Trophoblast cell (in vitro differentiated cells and primary cell): ENCODE data around the gene CCDC177.

Experiments
- DNase-seq, 2 donors: peaks; one replicate each; pipeline ENCODE4 v3.0.0-alpha.2; 2016
- H2AFZ ChIP-seq: 2 replicates; pipeline ENCODE4 v1.6.1; 2013; ENCODE audit warnings: low read length, moderate library complexity, mild to moderate bottlenecking; ENCODE audit not compliant: insufficient read depth, poor library complexity
- H2AK5ac ChIP-seq: 2 replicates; pipeline ENCODE4 v1.6.1; 2013; ENCODE audit warnings: mild to moderate bottlenecking, low read length
- H2BK120ac ChIP-seq: 2 replicates; pipeline ENCODE4 v1.6.1; 2013; ENCODE audit warnings: low read length, mild to moderate bottlenecking, moderate library complexity; ENCODE audit not compliant: insufficient read depth, poor library complexity
- H2BK12ac ChIP-seq: 2 replicates; pipeline ENCODE4 v1.6.1; 2013; ENCODE audit warnings: mild to moderate bottlenecking, low read length, moderate library complexity
- H2BK5ac ChIP-seq: 2 replicates; pipeline ENCODE4 v1.6.1; 2013; ENCODE audit warnings: low read length, low read depth, moderate library complexity, mild to moderate bottlenecking; ENCODE audit not compliant: poor library complexity
- H3K14ac ChIP-seq: 2 replicates; pipeline ENCODE4 v1.6.1; 2013; ENCODE audit warnings: mild to moderate bottlenecking, low read length
- H3K18ac ChIP-seq: 2 replicates; pipeline ENCODE4 v1.6.1; 2013; ENCODE audit warnings: mild to moderate bottlenecking, low read length
- H3K23ac ChIP-seq: 2 replicates; pipeline ENCODE4 v1.6.1; 2013; ENCODE audit warnings: low read length
- H3K27ac ChIP-seq: 2 replicates; pipeline ENCODE4 v1.5.1; 2013; ENCODE audit warnings: low read depth, mild to moderate bottlenecking, inconsistent platforms, low read length, moderate library complexity
- H3K27me3 ChIP-seq: 2 replicates; pipeline ENCODE4 v1.6.1; 2013; ENCODE audit warnings: inconsistent platforms, mild to moderate bottlenecking, low read length, moderate library complexity; ENCODE audit not compliant: insufficient read depth
- H3K36me3 ChIP-seq, 2 experiments: 1 replicate in 1 of 2; 2 replicates in 1 of 2; pipeline ENCODE4 v1.6.1; 2013; ENCODE audit warnings: low read length in 2 of 2, mild to moderate bottlenecking in 2 of 2, moderate library complexity in 1 of 2; ENCODE audit not compliant: insufficient read depth in 2 of 2, control insufficient read depth in 1 of 2
- H3K4ac ChIP-seq: 2 replicates; pipeline ENCODE4 v1.6.1; 2013; ENCODE audit warnings: low read depth, mild to moderate bottlenecking, low read length, moderate library complexity
- H3K4me1 ChIP-seq, 2 experiments: 1 replicate in 1 of 2; 2 replicates in 1 of 2; pipeline ENCODE4 v1.6.1; 2013; ENCODE audit warnings: low read length in 2 of 2, mild to moderate bottlenecking in 2 of 2, moderate library complexity in 1 of 2; ENCODE audit not compliant: insufficient read depth in 2 of 2, control insufficient read depth in 1 of 2
- H3K4me2 ChIP-seq: 2 replicates; pipeline ENCODE4 v1.6.1; 2013; ENCODE audit warnings: inconsistent platforms, mild to moderate bottlenecking, low read length, moderate library complexity
- H3K4me3 ChIP-seq: 2 replicates; pipeline ENCODE4 v1.5.1; 2013; ENCODE audit warnings: mild to moderate bottlenecking, low read depth, low read length, inconsistent platforms
- H3K79me1 ChIP-seq: one replicate; pipeline ENCODE4 v1.6.1; 2013; ENCODE audit warnings: low read length
- H3K79me2 ChIP-seq: 2 replicates; pipeline ENCODE4 v1.6.1; 2013; ENCODE audit warnings: low read length, mild to moderate bottlenecking; ENCODE audit not compliant: control insufficient read depth, insufficient read depth, poor library complexity
- H3K9ac ChIP-seq: 2 replicates; pipeline ENCODE4 v1.6.1; 2013; ENCODE audit warnings: mild to moderate bottlenecking, low read length
- H3K9me3 ChIP-seq: 2 replicates; pipeline ENCODE4 v1.6.1; 2013; ENCODE audit warnings: low read depth, mild to moderate bottlenecking, control low read depth, inconsistent platforms, low read length; ENCODE audit not compliant: insufficient read depth
- H4K12ac ChIP-seq: 2 replicates; pipeline ENCODE4 v1.6.1; 2013; ENCODE audit warnings: low read depth, mild to moderate bottlenecking, low read length, moderate library complexity
- H4K8ac ChIP-seq: 2 replicates; pipeline ENCODE4 v1.6.1; 2013; ENCODE audit warnings: low read depth, mild to moderate bottlenecking, low read length, moderate library complexity
- H4K91ac ChIP-seq: one replicate; pipeline ENCODE4 v1.6.1; 2013; ENCODE audit warnings: low read depth, mild to moderate bottlenecking, low read length, moderate library complexity
- WGBS: extraction: QIAGEN DNeasy Blood & Tissue Kit; methylation state at CpG from one replicate; pipeline ENCODE4 v1.1.7; 2013; ENCODE audit warnings: missing lambda C conversion rate; ENCODE audit not compliant: insufficient read length, insufficient coverage; ENCODE audit errors: extremely low coverage; 5-methylcytosine and 5-hydroxymethylcytosine counted together

The CCDC177 gene

DNA sequence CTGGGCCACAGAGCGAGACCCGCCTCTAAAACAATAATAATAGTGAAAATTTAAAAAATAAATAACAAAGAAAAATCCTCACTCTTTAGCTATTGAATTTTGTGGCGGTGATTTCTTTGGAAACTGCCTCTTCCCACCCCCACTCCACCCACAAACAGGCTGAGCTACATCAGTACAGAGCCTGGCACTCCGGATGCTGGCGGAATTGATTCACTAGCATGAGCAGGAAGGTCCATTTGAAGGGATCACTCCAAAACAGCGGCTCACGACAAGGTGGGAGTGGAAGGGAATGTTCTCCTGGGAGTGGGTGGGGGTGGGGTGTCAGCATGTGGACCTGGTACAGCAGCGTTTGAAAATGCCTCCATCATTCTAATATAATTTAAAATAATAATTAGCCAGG is 26.1 kb downstream of the CCDC177 start:
- Histone ChIP-seq H2BK120ac (no peak overlapping the region), H2AK5ac (no peak overlapping the region), H3K36me3 (no peaks in the 10 kb centered on the region), H3K4me3 (no peak overlapping the region), H2AFZ (no peak overlapping the region), H3K9me3 (peaks cover 2% of the 10 kb centered on the region), H3K4me2 (no peak overlapping the region), H4K91ac (no peak overlapping the region), H3K9ac (no peak overlapping the region), H3K23ac (no peak overlapping the region), H3K4ac (no peak overlapping the region), H3K4me1 (peaks cover 4 to 5% of the 10 kb centered on the region in 2 experiments), H3K79me2 (no peaks in the 10 kb centered on the region), H2BK12ac (no peak overlapping the region), H3K18ac (no peak overlapping the region), H3K14ac (no peak overlapping the region), H4K12ac (no peak overlapping the region), H3K27me3 (no peaks in the 10 kb centered on the region), H4K8ac (no peak overlapping the region), H3K79me1 (no peaks in the 10 kb centered on the region), H2BK5ac (no peak overlapping the region), H3K27ac (no peak overlapping the region)
- no peak for DNase-seq
- no CpG with 5 or more reads among the region's 8 CpGs for WGBS

GRCh38 chr14:69547701-69548348 is 26.8 kb downstream of the CCDC177 start:
- no peaks in the 10 kb centered on the region for H3K27me3 ChIP-seq
- no peak for DNase-seq
- no peaks in the 10 kb centered on the region for H3K36me3 ChIP-seq

DNA sequence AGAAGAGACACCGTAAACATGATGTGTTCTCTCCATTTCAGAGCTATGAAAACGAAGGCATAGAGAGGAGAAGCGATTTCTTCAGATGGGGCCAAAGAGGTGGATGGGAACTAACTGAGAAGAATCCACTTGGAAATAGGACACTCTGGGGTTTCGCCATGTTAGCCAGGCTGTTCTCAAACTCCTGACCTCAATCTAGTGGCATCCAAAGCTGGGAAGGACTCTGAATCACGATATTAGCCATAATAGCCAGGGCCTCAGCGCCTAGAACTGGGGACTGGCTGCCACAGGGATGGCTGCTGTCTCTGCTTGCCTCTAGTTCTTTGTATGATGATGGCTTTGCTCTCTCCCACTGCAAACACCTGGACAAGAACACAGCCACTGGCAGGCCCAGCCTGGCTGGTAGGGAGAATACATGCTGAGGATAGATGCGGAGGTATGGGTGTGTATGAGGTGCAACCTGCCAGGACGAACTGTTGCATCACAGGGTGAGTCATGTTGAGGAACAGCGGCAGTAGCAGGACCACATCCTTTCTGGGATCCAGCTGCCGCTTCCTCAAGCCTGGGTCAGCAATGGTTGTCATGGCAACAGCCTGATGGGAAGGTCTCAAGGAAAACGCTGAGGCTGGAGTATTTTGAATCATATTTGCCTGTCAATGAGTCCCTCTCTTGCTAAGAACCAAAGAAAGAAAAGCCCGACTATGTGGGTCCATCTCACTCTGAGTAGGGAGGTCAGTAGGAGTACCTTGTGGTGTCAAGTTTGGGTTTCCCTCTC is 31.1 kb downstream of the CCDC177 start:
- no peak overlapping the region for H4K12ac ChIP-seq
- peak; percentile 81 to 91 for DNase-seq
- H3K79me1 ChIP-seq, result no peaks in the 10 kb centered on the region
- H2AFZ ChIP-seq, result no peak overlapping the region
- no peak overlapping the region for H2BK12ac ChIP-seq
- H2BK120ac ChIP-seq, result no peak overlapping the region
- no peak overlapping the region for H3K4ac ChIP-seq
- no peak overlapping the region for H2BK5ac ChIP-seq
- H3K9ac ChIP-seq, result no peak overlapping the region
- H3K23ac ChIP-seq, result no peak overlapping the region
- no peak overlapping the region for H4K8ac ChIP-seq
- no peak overlapping the region for H4K91ac ChIP-seq
- H3K9me3 ChIP-seq, result peaks cover 2% of the 10 kb centered on the region
- H3K36me3 ChIP-seq, result no peaks in the 10 kb centered on the region
- WGBS, result no CpG with 5 or more reads among the region's 12 CpGs
- no peak overlapping the region for H3K4me3 ChIP-seq
- no peak overlapping the region for H3K18ac ChIP-seq
- no peaks in the 10 kb centered on the region for H3K27me3 ChIP-seq
- peaks cover 4 to 5% of the 10 kb centered on the region in 2 experiments for H3K4me1 ChIP-seq
- no peak overlapping the region for H3K4me2 ChIP-seq
- H2AK5ac ChIP-seq, result no peak overlapping the region
- no peaks in the 10 kb centered on the region for H3K79me2 ChIP-seq
- no peak overlapping the region for H3K27ac ChIP-seq
- H3K14ac ChIP-seq, result no peak overlapping the region

More at GRCh38 chr14:69547701-69548348, 26.8 kb downstream of the CCDC177 start:
- Histone ChIP-seq H3K9ac (peak overlapping the region; percentile 49), H3K9me3 (peaks cover 2% of the 10 kb centered on the region), H2BK5ac (no peak overlapping the region), H3K27ac (no peak overlapping the region), H3K4ac (no peak overlapping the region), H3K4me2 (peak overlapping the region; percentile 75), H4K12ac (no peak overlapping the region), H3K18ac (no peak overlapping the region), H2AFZ (peak overlapping the region; percentile 14), H3K4me3 (peak overlapping the region; percentile 54), H4K91ac (no peak overlapping the region), H4K8ac (no peak overlapping the region), H3K79me1 (no peaks in the 10 kb centered on the region), H3K79me2 (no peaks in the 10 kb centered on the region), H2BK12ac (no peak overlapping the region), H3K23ac (no peak overlapping the region), H2BK120ac (no peak overlapping the region), H3K14ac (peak overlapping the region; percentile 3), H3K4me1 (peaks cover 4 to 5% of the 10 kb centered on the region in 2 experiments), H2AK5ac (no peak overlapping the region)
- WGBS, result no CpG with 5 or more reads among the region's 46 CpGs

DNA sequence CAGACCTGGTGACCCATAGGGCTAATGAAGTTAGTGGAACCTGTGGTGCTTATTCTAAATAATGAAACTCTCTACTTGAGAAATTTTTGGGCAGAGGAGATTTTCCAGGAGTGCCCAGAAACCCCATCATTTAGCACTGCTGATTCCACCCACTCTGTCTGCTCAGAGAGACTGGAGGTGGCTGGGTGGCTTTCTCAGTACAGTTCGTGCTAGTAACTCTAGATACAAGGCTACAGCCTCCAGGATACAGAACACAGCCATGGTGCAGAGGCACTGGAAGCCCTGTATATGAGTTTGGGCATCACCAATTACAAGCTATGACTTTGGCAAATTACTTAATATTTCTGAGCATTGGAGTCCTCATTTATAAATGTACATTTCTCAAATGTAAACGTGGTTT is 32.4 kb downstream of the CCDC177 start:
- no peak overlapping the region for H3K4me3 ChIP-seq
- no peak overlapping the region for H3K4me2 ChIP-seq
- H3K9me3 ChIP-seq, result peaks cover 2% of the 10 kb centered on the region
- no peaks in the 10 kb centered on the region for H3K27me3 ChIP-seq
- H3K9ac ChIP-seq, result no peak overlapping the region
- no peaks in the 10 kb centered on the region for H3K79me2 ChIP-seq
- H2BK5ac ChIP-seq, result no peak overlapping the region
- no peak overlapping the region for H3K14ac ChIP-seq
- H3K23ac ChIP-seq, result no peak overlapping the region
- H3K4me1 ChIP-seq, result no peaks in the 10 kb centered on the region
- no peak overlapping the region for H2BK120ac ChIP-seq
- H3K79me1 ChIP-seq, result no peaks in the 10 kb centered on the region
- no peak overlapping the region for H4K91ac ChIP-seq
- H2AK5ac ChIP-seq, result no peak overlapping the region
- no peak overlapping the region for H2AFZ ChIP-seq
- DNase-seq, result no peak
- no peak overlapping the region for H4K12ac ChIP-seq
- no peak overlapping the region for H3K27ac ChIP-seq
- H3K4ac ChIP-seq, result no peak overlapping the region
- H3K36me3 ChIP-seq, result no peaks in the 10 kb centered on the region
- no peak overlapping the region for H4K8ac ChIP-seq
- no peak overlapping the region for H3K18ac ChIP-seq
- no CpG with 5 or more reads among the region's 2 CpGs for whole genome bisulfite sequencing
- H2BK12ac ChIP-seq, result no peak overlapping the region
